GM12878 (cell line): ENCODE results near the gene UQCRFS1. TPM values are rescaled to one million over a fixed set of nuclear protein-coding genes. Genes with fewer than 3 reads are reported as not detected.

Experiments
- ATAC-seq: fragments of 200-7000 bp; cut with Tn5 transposase; 3 replicates; pipeline ENCODE4 v1.9.1; 2020; ENCODE audit warnings: mild to moderate bottlenecking, moderate library complexity
- BruUV-seq: library from RNA; stranded (reverse); fragments of 400-500 nt; replicated peaks from 2 replicates; lab custom pipeline; 2021; lab: Mats Ljungman, UMichigan
- CTCF ChIA-PET: fragments of 300-600 bp; sonication (Branson Sonifier 250); formaldehyde crosslinking; extraction: SDS; loops from one replicate; lab custom pipeline; 2021; ENCODE audit warnings: inconsistent platforms; lab: Yijun Ruan, JAX
- POLR2A ChIA-PET: fragments of 350-600 bp; formaldehyde crosslinking; extraction: SDS; loops from one replicate; lab custom pipeline; 2021; ENCODE audit warnings: inconsistent platforms; lab: Charles Lee
- RAD21 ChIA-PET: fragments of 300-600 bp; sonication (Branson Sonifier 250); formaldehyde crosslinking; loops from one replicate; lab custom pipeline; 2023; ENCODE audit warnings: antibody characterized with exemption; ENCODE audit not compliant: unreplicated experiment; lab: Charles Lee
- SMC1A ChIA-PET: fragments of 300-600 bp; sonication (Branson Sonifier 250); formaldehyde crosslinking; loops from one replicate; lab custom pipeline; 2023; ENCODE audit not compliant: unreplicated experiment, uncharacterized antibody; lab: Charles Lee
- DNase-seq: peaks from one replicate; pipeline ENCODE4 v3.0.0-alpha.2; 2011; ENCODE audit warnings: low read depth, low spot score
- FAIRE-seq: peaks from 3 replicates; lab custom pipeline; 2011; peaks lifted over from hg19 to GRCh38; lab: Jason Lieb, UNC
- H2AFZ ChIP-seq: 2 replicates; pipeline ENCODE4 v1.6.0; 2011; ENCODE audit warnings: low read depth, low read length, control low read depth; ENCODE audit not compliant: control insufficient read depth
- H3K27ac ChIP-seq: 2 replicates; pipeline ENCODE4 v1.5.1; 2011; ENCODE audit warnings: control low read depth; ENCODE audit not compliant: control insufficient read depth, insufficient read depth
- H3K27me3 ChIP-seq, 2 experiments: replicated peaks in 1 of 2; 2 replicates each; pipeline versions ENCODE4 v1.6.0 to v1.6.1; 2011; ENCODE audit warnings: low read length in 1 of 2; ENCODE audit not compliant: control insufficient read depth in 2 of 2, insufficient read depth in 2 of 2
- H3K36me3 ChIP-seq, 2 experiments: 2 replicates each; pipeline ENCODE4 v1.5.1; 2011; ENCODE audit warnings: low read length in 1 of 2; ENCODE audit not compliant: control insufficient read depth in 2 of 2, insufficient read depth in 2 of 2
- H3K4me1 ChIP-seq: 2 replicates; pipeline ENCODE4 v1.6.1; 2011; ENCODE audit warnings: mild to moderate bottlenecking, low read length, moderate library complexity, mixed read lengths; ENCODE audit not compliant: control insufficient read depth, insufficient read depth
- H3K4me2 ChIP-seq: 2 replicates; pipeline ENCODE4 v1.6.0; 2011; ENCODE audit warnings: control low read depth; ENCODE audit not compliant: control insufficient read depth, insufficient read depth
- H3K4me3 ChIP-seq: fragments of 200-600 bp; sonication (generic); 2 replicates; pipeline ENCODE4 v1.5.1; 2016
- H3K79me2 ChIP-seq: 2 replicates; pipeline ENCODE4 v1.6.0; 2011; ENCODE audit warnings: low read length; ENCODE audit not compliant: control insufficient read depth, insufficient read depth
- H3K9ac ChIP-seq: 2 replicates; pipeline ENCODE4 v1.8.0; 2011; ENCODE audit warnings: low read length, control low read depth, mixed read lengths; ENCODE audit not compliant: control insufficient read depth, insufficient read depth
- H3K9me3 ChIP-seq: replicated peaks from 3 replicates; pipeline ENCODE4 v1.5.1; 2011; ENCODE audit warnings: mild to moderate bottlenecking, low read length; ENCODE audit not compliant: control insufficient read depth, insufficient read depth
- H4K20me1 ChIP-seq: 2 replicates; pipeline ENCODE4 v1.6.0; 2011; ENCODE audit not compliant: control insufficient read depth, insufficient read depth
- CEBPB ChIP-seq, 2 experiments: fragments of 150-350 bp in 1 of 2; IDR thresholded peaks; 2 replicates each; pipeline ENCODE4 v1.6.1; 2012 to 2014; ENCODE audit warnings: low read depth in 2 of 2, low read length in 2 of 2, borderline replicate concordance in 1 of 2, inconsistent platforms in 1 of 2
- ELK1 ChIP-seq: IDR thresholded peaks from 2 replicates; pipeline ENCODE4 v1.6.1; 2012; ENCODE audit warnings: low read depth, low read length, improper control_type of control experiment
- FOXM1 ChIP-seq: IDR thresholded peaks from 2 replicates; pipeline ENCODE4 v1.6.1; 2012; ENCODE audit warnings: low read depth, mild to moderate bottlenecking, inconsistent platforms, low read length, moderate library complexity
- HDAC6 ChIP-seq: fragments of 200-600 bp; sonication (generic); IDR thresholded peaks from one replicate; pipeline ENCODE4 v1.8.0; 2017; ENCODE audit warnings: antibody characterized with exemption; ENCODE audit not compliant: unreplicated experiment
- IKZF1 ChIP-seq: fragments of 450-650 bp; conservative IDR thresholded peaks from 2 replicates; pipeline ENCODE4 v1.6.1; 2017; ENCODE audit warnings: antibody characterized with exemption, mild to moderate bottlenecking
- MEF2B ChIP-seq: fragments of 450-650 bp; IDR thresholded peaks from 2 replicates; pipeline ENCODE4 v1.6.1; 2018; ENCODE audit warnings: mild to moderate bottlenecking, moderate library complexity; ENCODE audit not compliant: partially characterized antibody, poor library complexity, severe bottlenecking
- NFIC ChIP-seq: IDR thresholded peaks from 2 replicates; pipeline ENCODE4 v1.6.1; 2012; ENCODE audit warnings: low read depth, mild to moderate bottlenecking, inconsistent platforms, low read length, moderate library complexity
- POLR2AphosphoS5 ChIP-seq: IDR thresholded peaks from 2 replicates; pipeline ENCODE4 v1.6.1; 2011; ENCODE audit warnings: mild to moderate bottlenecking, low read length, inconsistent platforms
- RAD21 ChIP-seq: IDR thresholded peaks from 2 replicates; pipeline ENCODE4 v1.6.1; 2011; ENCODE audit warnings: mild to moderate bottlenecking, low read depth, low read length, moderate library complexity; ENCODE audit not compliant: insufficient read depth
- SIN3A ChIP-seq: IDR thresholded peaks from 2 replicates; pipeline ENCODE4 v1.6.1; 2012; ENCODE audit warnings: low read depth, low read length, improper control_type of control experiment
- SMAD1 ChIP-seq: fragments of 450-650 bp; IDR thresholded peaks from 2 replicates; pipeline ENCODE4 v1.6.1; 2018; ENCODE audit warnings: mild to moderate bottlenecking, low read depth; ENCODE audit not compliant: partially characterized antibody
- USF2 ChIP-seq: IDR thresholded peaks from 2 replicates; pipeline ENCODE4 v1.6.1; 2011; ENCODE audit warnings: low read depth, low read length, improper control_type of control experiment, borderline replicate concordance
- WRNIP1 ChIP-seq: IDR thresholded peaks from 2 replicates; pipeline ENCODE4 v1.6.1; 2011; ENCODE audit warnings: low read depth, low read length, improper control_type of control experiment, borderline replicate concordance
- ZZZ3 ChIP-seq: IDR thresholded peaks from 2 replicates; pipeline ENCODE4 v1.6.1; 2011; ENCODE audit warnings: low read depth; ENCODE audit not compliant: control insufficient read depth, insufficient read length
- WGBS: methylation state at CpG from one replicate; pipeline ENCODE4 v1.1.6; 2016; ENCODE audit warnings: low lambda C conversion rate; ENCODE audit not compliant: insufficient replicate concordance, insufficient coverage; ENCODE audit errors: missing lambda C conversion rate; 5-methylcytosine and 5-hydroxymethylcytosine counted together
- in situ Hi-C: fragments of 300-500 bp; cut with MboI; formaldehyde crosslinking; loops from 9 replicates; pipeline ENCODE4 v1.14.3; 2018; ENCODE audit warnings: mixed read lengths
- intact Hi-C: fragments of 100-400 bp; cut with micrococcal nuclease; formaldehyde crosslinking; loops from one replicate; pipeline ENCODE4 v1.14.2; 2022; ENCODE audit not compliant: unreplicated experiment
- polyA plus RNA-seq, 11 experiments: library from polyadenylated mRNA; depleted of rRNA in 4 of 11; unstranded in 6 of 11; stranded (reverse) in 5 of 11; fragments of >200 nt; fragmentation: Nextera tagmentation in 4 of 11; fragmentation: Illumina TruSeq in 1 of 11; extraction: Ambion mirVana in 4 of 11; extraction: Trizol in 1 of 11; gene quantifications; 1 replicate in 1 of 11; 2 replicates in 10 of 11; pipeline versions ENCODE4 v1.2.1 to v1.2.3, GENCODE V29; 2011 to 2016; ENCODE audit warnings: inconsistent platforms in 2 of 11, missing spikeins in 2 of 11, low read depth in 1 of 11
- total RNA-seq, 4 experiments: library from RNA; depleted of rRNA in 3 of 4; stranded (reverse); fragments of >200 nt in 3 of 4; fragmentation: Illumina TruSeq in 1 of 4; extraction: Trizol in 1 of 4; gene quantifications; 2 replicates each; pipeline versions ENCODE4 v1.2.1 to v1.2.3, GENCODE V29; 2013 to 2021
- TF ChIP-seq, protein P1 (sequence below): fragments of 450-650 bp; IDR thresholded peaks from 2 replicates; pipeline ENCODE4 v1.6.1; 2017; ENCODE audit warnings: borderline replicate concordance
- TF ChIP-seq, protein P2 (sequence below): fragments of 450-650 bp; IDR thresholded peaks from 2 replicates; pipeline ENCODE4 v1.6.1; 2016; ENCODE audit warnings: mild to moderate bottlenecking
- TF ChIP-seq, protein P3 (sequence below): fragments of 450-650 bp; IDR thresholded peaks from 2 replicates; pipeline ENCODE4 v1.6.1; 2014; ENCODE audit warnings: mild to moderate bottlenecking

UQCRFS1 gene
- total and polyA plus RNA-seq, 10 of the 15 experiments (the other 5 are each of a cell fraction or from before 2014, with no cell fraction given): 9.3 to 125 (median 67.9) TPM

DNA sequence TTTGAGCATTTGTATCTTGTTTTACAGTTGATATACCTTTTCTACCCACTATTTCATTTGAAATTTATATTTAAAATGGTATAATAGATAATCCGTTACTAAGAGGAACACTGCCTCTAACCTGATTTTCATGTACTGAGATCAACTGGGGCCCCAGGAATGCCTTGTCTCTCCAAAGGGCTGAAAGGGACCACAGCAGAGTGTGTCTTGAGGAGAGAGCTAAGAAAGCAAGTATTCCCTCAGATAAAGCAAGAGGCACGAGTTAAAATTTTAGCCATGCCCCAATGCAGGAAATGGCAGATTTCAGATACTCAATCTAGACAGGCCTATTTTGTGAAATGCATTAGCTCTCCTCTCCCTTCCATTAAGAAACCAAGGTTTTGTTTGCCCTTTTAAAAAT lies 10.7 kb downstream of the UQCRFS1 start:
- Histone ChIP-seq H3K27ac (no peak overlapping the region), H2AFZ (no peak overlapping the region), H3K4me1 (no peaks in the 10 kb centered on the region), H3K4me3 (no peak overlapping the region), H4K20me1 (no peaks in the 10 kb centered on the region), H3K9ac (no peak overlapping the region), H3K36me3 (peaks cover 0 to 4% of the 10 kb centered on the region in 2 experiments; a peak in 1 of 4 replicates), H3K79me2 (no peaks in the 10 kb centered on the region), H3K9me3 (no peaks in the 10 kb centered on the region), H3K27me3 (no peaks in the 10 kb centered on the region), H3K4me2 (no peak overlapping the region)
- ChIA-PET POLR2A (no interaction called here), RAD21 (no interaction called here), CTCF (interaction anchor here (1.4 to 2.0 kb wide), 2 partner anchors 10 to 56 kb away, joined by 5 read pairs; no protein-coding TSS in a partner anchor), SMC1A (interaction anchor here (0.6 kb wide), 1 partner anchor 16 kb away, joined by 4 read pairs; no protein-coding TSS in a partner anchor)
- in situ Hi-C loops (loop anchor here (25.0 kb wide), 2 partner anchors 510 to 1415 kb away; partner anchors contain the start of gene C19orf12), intact Hi-C loops (no loop called here)
- no TSS peak for BruUV-seq
- DNase-seq: no peak
- FAIRE-seq: no peak
- TF ChIP-seq CEBPB (IDR thresholded peaks at IDR 0.05; ENCODE audit: borderline replicate concordance in 1 of 2, low read depth in 2 of 2, low read length in 2 of 2) (no peak), HDAC6 (no peak), POLR2AphosphoS5 (no peak), MEF2B (no peak), FOXM1 (no peak), SMAD1 (no peak), ZZZ3 (no peak), NFIC (no peak), SIN3A (no peak), USF2 (no peak), IKZF1 (no peak), RAD21 (no peak), ELK1 (no peak), WRNIP1 (no peak)
- TF ChIP-seq, protein P1, sequence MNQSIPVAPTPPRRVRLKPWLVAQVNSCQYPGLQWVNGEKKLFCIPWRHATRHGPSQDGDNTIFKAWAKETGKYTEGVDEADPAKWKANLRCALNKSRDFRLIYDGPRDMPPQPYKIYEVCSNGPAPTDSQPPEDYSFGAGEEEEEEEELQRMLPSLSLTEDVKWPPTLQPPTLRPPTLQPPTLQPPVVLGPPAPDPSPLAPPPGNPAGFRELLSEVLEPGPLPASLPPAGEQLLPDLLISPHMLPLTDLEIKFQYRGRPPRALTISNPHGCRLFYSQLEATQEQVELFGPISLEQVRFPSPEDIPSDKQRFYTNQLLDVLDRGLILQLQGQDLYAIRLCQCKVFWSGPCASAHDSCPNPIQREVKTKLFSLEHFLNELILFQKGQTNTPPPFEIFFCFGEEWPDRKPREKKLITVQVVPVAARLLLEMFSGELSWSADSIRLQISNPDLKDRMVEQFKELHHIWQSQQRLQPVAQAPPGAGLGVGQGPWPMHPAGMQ: no peak
- TF ChIP-seq, protein P2, sequence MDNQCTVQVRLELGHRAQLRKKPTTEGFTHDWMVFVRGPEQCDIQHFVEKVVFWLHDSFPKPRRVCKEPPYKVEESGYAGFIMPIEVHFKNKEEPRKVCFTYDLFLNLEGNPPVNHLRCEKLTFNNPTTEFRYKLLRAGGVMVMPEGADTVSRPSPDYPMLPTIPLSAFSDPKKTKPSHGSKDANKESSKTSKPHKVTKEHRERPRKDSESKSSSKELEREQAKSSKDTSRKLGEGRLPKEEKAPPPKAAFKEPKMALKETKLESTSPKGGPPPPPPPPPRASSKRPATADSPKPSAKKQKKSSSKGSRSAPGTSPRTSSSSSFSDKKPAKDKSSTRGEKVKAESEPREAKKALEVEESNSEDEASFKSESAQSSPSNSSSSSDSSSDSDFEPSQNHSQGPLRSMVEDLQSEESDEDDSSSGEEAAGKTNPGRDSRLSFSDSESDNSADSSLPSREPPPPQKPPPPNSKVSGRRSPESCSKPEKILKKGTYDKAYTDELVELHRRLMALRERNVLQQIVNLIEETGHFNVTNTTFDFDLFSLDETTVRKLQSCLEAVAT: no peak
- TF ChIP-seq, protein P3, sequence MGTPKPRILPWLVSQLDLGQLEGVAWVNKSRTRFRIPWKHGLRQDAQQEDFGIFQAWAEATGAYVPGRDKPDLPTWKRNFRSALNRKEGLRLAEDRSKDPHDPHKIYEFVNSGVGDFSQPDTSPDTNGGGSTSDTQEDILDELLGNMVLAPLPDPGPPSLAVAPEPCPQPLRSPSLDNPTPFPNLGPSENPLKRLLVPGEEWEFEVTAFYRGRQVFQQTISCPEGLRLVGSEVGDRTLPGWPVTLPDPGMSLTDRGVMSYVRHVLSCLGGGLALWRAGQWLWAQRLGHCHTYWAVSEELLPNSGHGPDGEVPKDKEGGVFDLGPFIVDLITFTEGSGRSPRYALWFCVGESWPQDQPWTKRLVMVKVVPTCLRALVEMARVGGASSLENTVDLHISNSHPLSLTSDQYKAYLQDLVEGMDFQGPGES: no peak
- 77% methylated on average over 2 of the region's 2 CpGs for WGBS
- ATAC-seq: no peak
